Measurements from ENCODE around the gene KIF22.

Gene KIF22

GRCh38 chr16:29843931-29844330 lies 53.4 kb downstream of the KIF22 start:
- FAIRE-seq: no peak

GRCh38 chr16:29844575-29845331 lies 54.2 kb downstream of the KIF22 start:
- FAIRE-seq: no peak

GRCh38 chr16:29845656-29846055 lies 55.1 kb downstream of the KIF22 start:
- FAIRE-seq: no peak

GRCh38 chr16:29848420-29849297 lies 58.1 kb downstream of the KIF22 start:
- no peak for FAIRE-seq

GRCh38 chr16:29849505-29849904 lies 59.0 kb downstream of the KIF22 start:
- FAIRE-seq: no peak

GRCh38 chr16:29850998-29851397 lies 60.4 kb downstream of the KIF22 start:
- FAIRE-seq: no peak

- no peak for FAIRE-seq
These were observed 62.1 kb downstream of the KIF22 start for GRCh38 chr16:29852654-29853053.

GRCh38 chr16:29854520-29855100 lies 64.1 kb downstream of the KIF22 start:
- FAIRE-seq: no peak

All from G401.6 (cell line).